ENCODE measurements around the gene GASK1B.

GASK1B gene

GRCh38 chr4:158146736-158147135, 26.1 kb downstream of the GASK1B start:
- no peak for DNase-seq (ENCODE audit: low read depth, low spot score)

- DNase-seq (ENCODE audit: low read depth, low spot score) = no peak
Measured at GRCh38 chr4:158139086-158139485, 33.7 kb downstream of the GASK1B start.

- no peak for DNase-seq (ENCODE audit: low read depth, low spot score)
Measured at GRCh38 chr4:158134222-158134621, 38.6 kb downstream of the GASK1B start.

- DNase-seq (ENCODE audit: low read depth, low spot score) = no peak
Measured at GRCh38 chr4:158133551-158133950, 39.3 kb downstream of the GASK1B start.

GRCh38 chr4:158131027-158131426, 41.8 kb downstream of the GASK1B start:
- no peak for DNase-seq (ENCODE audit: low read depth, low spot score)

- no peak for DNase-seq (ENCODE audit: low read depth, low spot score)
Measured at GRCh38 chr4:158130204-158130603, 42.6 kb downstream of the GASK1B start.

- DNase-seq (ENCODE audit: low read depth, low spot score) = no peak
Measured at GRCh38 chr4:158129694-158130093, 43.1 kb downstream of the GASK1B start.

- no peak for DNase-seq (ENCODE audit: low read depth, low spot score)
Measured at GRCh38 chr4:158128540-158128939, 44.3 kb downstream of the GASK1B start.

GRCh38 chr4:158125310-158125709, 47.5 kb downstream of the GASK1B start:
- DNase-seq (ENCODE audit: low read depth, low spot score) = no peak
